Panc1 (cell line): Measurements from ENCODE around the gene MAGI2.

ENCODE experiments used
- POLR2AphosphoS5 ChIP-seq: IDR thresholded peaks from 2 replicates; pipeline ENCODE4 v1.6.1; 2012; ENCODE audit warnings: mild to moderate bottlenecking, low read depth, low read length, moderate library complexity
- SIN3A ChIP-seq: IDR thresholded peaks from 2 replicates; pipeline ENCODE4 v1.6.1; 2012; ENCODE audit warnings: low read depth, mild to moderate bottlenecking, low read length, moderate library complexity, borderline replicate concordance; ENCODE audit not compliant: insufficient read depth
- TF ChIP-seq, protein P1 (sequence below): fragments of 450-650 bp; IDR thresholded peaks from 2 replicates; pipeline ENCODE4 v1.5.1; 2017; ENCODE audit warnings: mild to moderate bottlenecking
- TF ChIP-seq, protein P2 (sequence below), 2 experiments: IDR thresholded peaks; 2 replicates each; pipeline ENCODE4 v1.6.1; 2011 to 2012; ENCODE audit warnings: low read depth in 2 of 2, control low read depth in 1 of 2, low read length in 1 of 2, mild to moderate bottlenecking in 1 of 2, moderate library complexity in 1 of 2; ENCODE audit not compliant: insufficient read depth in 1 of 2

DNA sequence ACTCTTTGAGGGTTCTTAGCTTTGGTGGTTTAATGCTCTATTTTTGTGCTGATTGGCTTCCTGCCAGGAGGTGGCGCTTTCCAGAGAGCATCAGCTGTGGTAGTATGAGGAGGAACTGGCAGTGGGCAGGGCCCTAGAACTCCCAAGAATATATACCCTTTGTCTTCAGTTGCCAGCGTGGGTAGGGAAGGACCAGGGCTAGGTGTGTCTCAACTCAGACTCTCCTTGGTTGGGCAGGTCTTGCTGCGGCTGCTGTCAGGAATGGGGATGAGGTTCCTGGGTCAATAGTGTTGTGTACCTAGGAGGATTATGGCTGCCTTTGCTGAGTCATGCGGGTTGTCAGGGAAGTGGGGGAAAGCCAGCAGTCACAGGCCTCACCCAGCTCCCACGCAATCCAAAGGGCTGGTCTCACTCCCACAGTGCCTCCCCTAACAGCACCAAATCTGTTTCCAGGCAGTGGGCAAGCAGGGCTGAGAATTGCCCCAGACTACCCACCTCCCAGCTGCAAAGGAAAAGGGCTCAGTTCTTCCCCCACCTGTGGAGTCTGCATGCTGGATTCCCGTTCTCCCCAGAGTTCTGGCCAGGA is 1463.4 kb downstream of the MAGI2 start:
- TF ChIP-seq, protein P1, sequence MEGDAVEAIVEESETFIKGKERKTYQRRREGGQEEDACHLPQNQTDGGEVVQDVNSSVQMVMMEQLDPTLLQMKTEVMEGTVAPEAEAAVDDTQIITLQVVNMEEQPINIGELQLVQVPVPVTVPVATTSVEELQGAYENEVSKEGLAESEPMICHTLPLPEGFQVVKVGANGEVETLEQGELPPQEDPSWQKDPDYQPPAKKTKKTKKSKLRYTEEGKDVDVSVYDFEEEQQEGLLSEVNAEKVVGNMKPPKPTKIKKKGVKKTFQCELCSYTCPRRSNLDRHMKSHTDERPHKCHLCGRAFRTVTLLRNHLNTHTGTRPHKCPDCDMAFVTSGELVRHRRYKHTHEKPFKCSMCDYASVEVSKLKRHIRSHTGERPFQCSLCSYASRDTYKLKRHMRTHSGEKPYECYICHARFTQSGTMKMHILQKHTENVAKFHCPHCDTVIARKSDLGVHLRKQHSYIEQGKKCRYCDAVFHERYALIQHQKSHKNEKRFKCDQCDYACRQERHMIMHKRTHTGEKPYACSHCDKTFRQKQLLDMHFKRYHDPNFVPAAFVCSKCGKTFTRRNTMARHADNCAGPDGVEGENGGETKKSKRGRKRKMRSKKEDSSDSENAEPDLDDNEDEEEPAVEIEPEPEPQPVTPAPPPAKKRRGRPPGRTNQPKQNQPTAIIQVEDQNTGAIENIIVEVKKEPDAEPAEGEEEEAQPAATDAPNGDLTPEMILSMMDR, result peak; percentile 19; the same call in 1 of the 2 replicates
- TF ChIP-seq POLR2AphosphoS5 (no peak), SIN3A (no peak)
- TF ChIP-seq, protein P2, sequence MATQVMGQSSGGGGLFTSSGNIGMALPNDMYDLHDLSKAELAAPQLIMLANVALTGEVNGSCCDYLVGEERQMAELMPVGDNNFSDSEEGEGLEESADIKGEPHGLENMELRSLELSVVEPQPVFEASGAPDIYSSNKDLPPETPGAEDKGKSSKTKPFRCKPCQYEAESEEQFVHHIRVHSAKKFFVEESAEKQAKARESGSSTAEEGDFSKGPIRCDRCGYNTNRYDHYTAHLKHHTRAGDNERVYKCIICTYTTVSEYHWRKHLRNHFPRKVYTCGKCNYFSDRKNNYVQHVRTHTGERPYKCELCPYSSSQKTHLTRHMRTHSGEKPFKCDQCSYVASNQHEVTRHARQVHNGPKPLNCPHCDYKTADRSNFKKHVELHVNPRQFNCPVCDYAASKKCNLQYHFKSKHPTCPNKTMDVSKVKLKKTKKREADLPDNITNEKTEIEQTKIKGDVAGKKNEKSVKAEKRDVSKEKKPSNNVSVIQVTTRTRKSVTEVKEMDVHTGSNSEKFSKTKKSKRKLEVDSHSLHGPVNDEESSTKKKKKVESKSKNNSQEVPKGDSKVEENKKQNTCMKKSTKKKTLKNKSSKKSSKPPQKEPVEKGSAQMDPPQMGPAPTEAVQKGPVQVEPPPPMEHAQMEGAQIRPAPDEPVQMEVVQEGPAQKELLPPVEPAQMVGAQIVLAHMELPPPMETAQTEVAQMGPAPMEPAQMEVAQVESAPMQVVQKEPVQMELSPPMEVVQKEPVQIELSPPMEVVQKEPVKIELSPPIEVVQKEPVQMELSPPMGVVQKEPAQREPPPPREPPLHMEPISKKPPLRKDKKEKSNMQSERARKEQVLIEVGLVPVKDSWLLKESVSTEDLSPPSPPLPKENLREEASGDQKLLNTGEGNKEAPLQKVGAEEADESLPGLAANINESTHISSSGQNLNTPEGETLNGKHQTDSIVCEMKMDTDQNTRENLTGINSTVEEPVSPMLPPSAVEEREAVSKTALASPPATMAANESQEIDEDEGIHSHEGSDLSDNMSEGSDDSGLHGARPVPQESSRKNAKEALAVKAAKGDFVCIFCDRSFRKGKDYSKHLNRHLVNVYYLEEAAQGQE (IDR thresholded peaks at IDR 0.05; ENCODE audit: insufficient read depth in 1 of 2, low read depth in 2 of 2, low read length in 1 of 2), result no peak
